ENCODE results near the gene SERPINF2.

SERPINF2 gene

DNA sequence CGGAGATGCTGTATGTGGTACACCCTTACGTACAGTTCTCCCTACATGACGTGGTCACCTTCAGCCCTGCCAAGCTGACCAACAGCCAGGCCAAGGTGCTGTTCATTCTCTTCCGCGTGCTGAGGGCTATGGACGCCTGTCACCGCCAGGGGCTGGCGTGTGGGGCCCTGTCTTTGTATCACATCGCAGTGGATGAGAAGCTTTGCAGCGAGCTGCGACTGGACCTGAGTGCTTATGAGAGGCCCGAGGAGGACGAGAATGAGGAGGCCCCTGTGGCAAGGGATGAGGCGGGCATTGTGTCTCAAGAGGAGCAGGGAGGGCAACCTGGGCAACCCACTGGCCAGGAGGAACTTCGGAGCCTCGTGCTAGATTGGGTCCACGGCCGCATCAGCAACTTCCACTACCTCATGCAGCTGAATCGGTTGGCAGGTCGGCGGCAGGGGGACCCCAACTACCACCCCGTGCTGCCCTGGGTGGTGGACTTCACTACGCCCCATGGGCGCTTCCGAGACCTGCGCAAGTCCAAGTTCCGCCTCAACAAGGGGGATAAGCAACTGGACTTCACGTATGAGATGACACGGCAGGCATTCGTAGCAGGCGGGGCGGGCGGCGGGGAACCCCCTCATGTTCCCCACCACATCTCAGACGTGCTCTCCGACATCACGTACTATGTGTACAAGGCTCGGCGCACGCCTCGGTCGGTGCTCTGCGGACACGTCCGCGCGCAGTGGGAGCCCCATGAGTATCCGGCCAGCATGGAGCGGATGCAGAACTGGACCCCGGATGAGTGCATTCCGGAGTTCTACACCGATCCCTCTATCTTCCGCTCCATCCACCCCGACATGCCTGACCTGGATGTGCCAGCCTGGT is 16.8 kb upstream of the SERPINF2 start:
- Histone ChIP-seq H3K9ac (ENCODE audit: low read depth, low read length) (no peak overlapping the region), H3K36me3 (ENCODE audit: insufficient read depth, low read length) (no peaks in the 10 kb centered on the region), H3K4me1 (ENCODE audit: insufficient read depth, low read length) (no peaks in the 10 kb centered on the region), H3K9me3 (ENCODE audit: control insufficient read depth, insufficient read depth, low read length) (no peaks in the 10 kb centered on the region)

GRCh38 chr17:1726626-1727257 is 15.9 kb upstream of the SERPINF2 start:
- Histone ChIP-seq H3K9ac (ENCODE audit: low read depth, low read length) (no peak overlapping the region), H3K9me3 (ENCODE audit: control insufficient read depth, insufficient read depth, low read length) (no peaks in the 10 kb centered on the region), H3K36me3 (ENCODE audit: insufficient read depth, low read length) (no peaks in the 10 kb centered on the region), H3K4me1 (ENCODE audit: insufficient read depth, low read length) (no peaks in the 10 kb centered on the region)

DNA sequence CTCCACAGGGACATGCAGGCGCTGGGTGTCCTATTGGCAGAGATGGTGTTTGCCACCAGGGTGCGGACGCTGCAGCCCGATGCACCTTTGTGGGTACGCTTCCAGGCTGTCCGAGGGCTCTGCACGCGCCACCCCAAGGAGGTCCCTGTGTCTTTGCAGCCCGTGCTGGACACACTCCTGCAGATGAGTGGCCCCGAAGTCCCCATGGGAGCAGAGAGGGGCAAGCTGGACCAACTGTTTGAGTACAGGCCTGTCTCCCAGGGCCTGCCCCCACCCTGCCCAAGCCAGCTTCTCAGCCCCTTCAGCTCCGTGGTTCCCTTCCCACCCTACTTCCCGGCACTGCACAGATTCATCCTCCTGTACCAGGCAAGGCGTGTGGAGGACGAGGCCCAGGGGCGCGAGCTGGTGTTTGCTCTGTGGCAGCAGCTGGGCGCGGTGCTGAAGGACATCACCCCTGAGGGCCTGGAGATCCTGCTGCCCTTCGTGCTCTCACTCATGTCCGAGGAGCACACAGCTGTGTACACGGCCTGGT is 15.3 kb upstream of the SERPINF2 start:
- H3K36me3 ChIP-seq (ENCODE audit: insufficient read depth, low read length) = no peaks in the 10 kb centered on the region

GRCh38 chr17:1727876-1728630 is 14.6 kb upstream of the SERPINF2 start:
- H3K9me3 ChIP-seq (ENCODE audit: control insufficient read depth, insufficient read depth, low read length) = no peaks in the 10 kb centered on the region
- no peaks in the 10 kb centered on the region for H3K36me3 ChIP-seq (ENCODE audit: insufficient read depth, low read length)
- H3K4me1 ChIP-seq (ENCODE audit: insufficient read depth, low read length) = no peaks in the 10 kb centered on the region
- H3K9ac ChIP-seq (ENCODE audit: low read depth, low read length) = no peak overlapping the region

More for the DNA sequence above, 15.3 kb upstream of the SERPINF2 start:
- Histone ChIP-seq H3K4me1 (ENCODE audit: insufficient read depth, low read length) (no peaks in the 10 kb centered on the region), H3K9me3 (ENCODE audit: control insufficient read depth, insufficient read depth, low read length) (no peaks in the 10 kb centered on the region), H3K9ac (ENCODE audit: low read depth, low read length) (no peak overlapping the region)

DNA sequence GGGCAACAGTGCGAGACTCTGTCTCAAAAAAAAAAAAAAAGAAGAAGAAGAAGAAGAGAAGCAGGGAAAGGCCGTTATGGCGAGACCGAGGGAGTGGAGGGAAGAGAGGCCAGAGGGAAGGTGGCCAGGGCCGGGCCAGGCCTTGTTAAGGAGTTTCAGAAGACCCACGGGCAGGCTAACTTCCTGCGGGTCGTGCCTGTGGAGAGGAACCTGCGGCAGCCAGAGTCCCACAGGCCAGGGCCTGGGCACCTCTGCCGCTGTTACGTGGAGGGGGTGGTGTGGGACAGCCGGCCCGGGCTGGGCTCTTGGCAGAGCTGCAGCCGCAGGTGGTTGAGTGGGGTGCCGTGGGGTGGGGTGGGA is 12.7 kb upstream of the SERPINF2 start:
- no peaks in the 10 kb centered on the region for H3K9me3 ChIP-seq (ENCODE audit: control insufficient read depth, insufficient read depth, low read length)
- no peak overlapping the region for H3K9ac ChIP-seq (ENCODE audit: low read depth, low read length)
- no peaks in the 10 kb centered on the region for H3K4me1 ChIP-seq (ENCODE audit: insufficient read depth, low read length)
- no peaks in the 10 kb centered on the region for H3K36me3 ChIP-seq (ENCODE audit: insufficient read depth, low read length)

DNA sequence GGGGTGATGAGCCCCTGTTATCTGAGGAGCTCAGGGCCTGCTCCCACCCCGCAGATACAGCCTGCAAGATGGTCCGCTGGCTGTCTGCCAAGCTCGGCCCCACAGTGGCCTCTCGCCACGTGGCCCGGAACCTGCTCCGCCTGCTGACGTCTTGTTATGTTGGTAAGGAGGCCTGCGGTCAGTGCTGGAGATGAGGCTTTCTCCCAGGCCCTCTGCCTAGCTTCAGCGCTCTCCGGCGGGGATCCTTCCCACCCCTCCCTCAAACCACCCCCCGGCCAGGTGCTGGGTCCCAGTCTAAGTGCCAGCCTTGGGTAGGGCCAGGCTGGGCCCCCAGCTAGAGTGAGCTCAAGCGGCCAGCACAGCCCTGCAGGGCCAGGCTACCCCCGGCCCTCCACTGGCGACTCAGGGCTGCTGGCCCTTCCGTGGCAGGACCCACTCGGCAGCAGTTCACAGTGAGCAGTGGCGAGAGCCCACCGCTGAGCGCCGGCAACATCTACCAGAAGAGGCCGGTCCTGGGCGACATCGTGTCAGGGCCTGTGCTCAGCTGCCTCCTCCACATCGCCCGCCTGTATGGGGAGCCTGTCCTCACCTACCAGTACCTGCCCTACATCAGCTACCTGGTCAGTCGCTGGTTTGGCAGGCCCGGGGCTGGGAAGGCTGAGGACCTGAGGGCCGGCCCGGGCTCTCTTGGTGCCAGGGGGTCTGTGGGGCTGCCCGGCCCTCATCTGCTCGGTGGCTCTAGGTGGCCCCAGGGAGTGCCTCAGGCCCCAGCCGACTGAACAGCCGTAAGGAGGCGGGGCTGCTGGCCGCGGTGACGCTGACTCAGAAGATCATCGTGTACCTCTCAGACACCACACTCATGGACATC is 12.1 kb upstream of the SERPINF2 start:
- H3K9ac ChIP-seq (ENCODE audit: low read depth, low read length) = no peak overlapping the region
- H3K36me3 ChIP-seq (ENCODE audit: insufficient read depth, low read length) = no peaks in the 10 kb centered on the region
- no peaks in the 10 kb centered on the region for H3K9me3 ChIP-seq (ENCODE audit: control insufficient read depth, insufficient read depth, low read length)
- H3K4me1 ChIP-seq (ENCODE audit: insufficient read depth, low read length) = no peaks in the 10 kb centered on the region

GRCh38 chr17:1731194-1731506 is 11.5 kb upstream of the SERPINF2 start:
- no peaks in the 10 kb centered on the region for H3K9me3 ChIP-seq (ENCODE audit: control insufficient read depth, insufficient read depth, low read length)
- no peak overlapping the region for H3K9ac ChIP-seq (ENCODE audit: low read depth, low read length)
- no peaks in the 10 kb centered on the region; the same call in 1 of the 2 replicates for H3K4me1 ChIP-seq (ENCODE audit: insufficient read depth, low read length)
- no peaks in the 10 kb centered on the region for H3K36me3 ChIP-seq (ENCODE audit: insufficient read depth, low read length)

GRCh38 chr17:1732241-1732832 is 10.3 kb upstream of the SERPINF2 start:
- H3K9ac ChIP-seq (ENCODE audit: low read depth, low read length) = no peak overlapping the region
- H3K36me3 ChIP-seq (ENCODE audit: insufficient read depth, low read length) = no peaks in the 10 kb centered on the region
- H3K4me1 ChIP-seq (ENCODE audit: insufficient read depth, low read length) = peaks cover 6% of the 10 kb centered on the region; the same call in 1 of the 2 replicates
- H3K9me3 ChIP-seq (ENCODE audit: control insufficient read depth, insufficient read depth, low read length) = no peaks in the 10 kb centered on the region

DNA sequence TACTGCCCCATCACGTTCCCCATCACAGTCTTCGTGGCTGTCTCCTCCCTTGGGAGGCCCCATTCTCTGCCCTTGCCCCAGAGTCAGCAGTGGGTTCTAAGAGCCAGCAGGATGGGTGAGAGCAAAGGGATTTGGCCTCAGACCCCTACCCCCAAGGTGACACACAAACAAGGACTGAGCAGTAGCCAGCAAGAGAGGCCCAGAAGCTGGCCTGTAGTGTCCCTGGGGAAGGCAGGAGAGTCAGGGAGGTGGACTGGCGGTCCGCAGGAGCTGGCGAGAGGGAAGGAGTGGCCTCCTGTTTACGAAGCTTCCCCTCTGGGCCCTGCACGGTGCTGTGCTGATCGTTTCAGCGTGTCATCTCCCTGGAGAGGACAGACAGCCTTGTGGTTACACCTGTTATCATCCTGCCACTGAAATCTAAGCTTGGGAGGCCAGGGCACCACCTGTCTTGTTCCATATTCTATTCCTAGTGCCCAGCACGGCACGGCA is 9.8 kb upstream of the SERPINF2 start:
- Histone ChIP-seq H3K4me1 (ENCODE audit: insufficient read depth, low read length) (peaks cover 6% of the 10 kb centered on the region; the same call in 1 of the 2 replicates), H3K9me3 (ENCODE audit: control insufficient read depth, insufficient read depth, low read length) (no peaks in the 10 kb centered on the region), H3K36me3 (ENCODE audit: insufficient read depth, low read length) (no peaks in the 10 kb centered on the region), H3K9ac (ENCODE audit: low read depth, low read length) (no peak overlapping the region)

DNA sequence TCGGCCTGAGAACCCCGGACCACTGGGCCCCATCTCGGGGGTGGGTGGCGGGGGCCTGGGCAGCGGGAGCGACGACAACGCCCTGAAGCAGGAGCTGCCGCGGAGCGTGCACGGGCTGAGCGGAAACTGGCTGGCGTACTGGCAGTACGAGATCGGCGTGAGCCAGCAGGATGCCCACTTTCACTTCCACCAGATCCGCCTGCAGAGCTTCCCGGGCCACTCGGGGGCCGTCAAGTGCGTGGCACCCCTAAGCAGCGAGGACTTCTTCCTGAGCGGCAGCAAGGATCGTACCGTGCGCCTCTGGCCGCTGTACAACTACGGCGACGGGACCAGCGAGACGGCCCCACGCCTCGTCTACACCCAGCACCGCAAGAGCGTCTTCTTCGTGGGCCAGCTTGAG is 8.9 kb upstream of the SERPINF2 start:
- peaks cover 6% of the 10 kb centered on the region; the same call in 1 of the 2 replicates for H3K4me1 ChIP-seq (ENCODE audit: insufficient read depth, low read length)
- no peak overlapping the region for H3K9ac ChIP-seq (ENCODE audit: low read depth, low read length)
- H3K36me3 ChIP-seq (ENCODE audit: insufficient read depth, low read length) = no peaks in the 10 kb centered on the region
- H3K9me3 ChIP-seq (ENCODE audit: control insufficient read depth, insufficient read depth, low read length) = no peaks in the 10 kb centered on the region

DNA sequence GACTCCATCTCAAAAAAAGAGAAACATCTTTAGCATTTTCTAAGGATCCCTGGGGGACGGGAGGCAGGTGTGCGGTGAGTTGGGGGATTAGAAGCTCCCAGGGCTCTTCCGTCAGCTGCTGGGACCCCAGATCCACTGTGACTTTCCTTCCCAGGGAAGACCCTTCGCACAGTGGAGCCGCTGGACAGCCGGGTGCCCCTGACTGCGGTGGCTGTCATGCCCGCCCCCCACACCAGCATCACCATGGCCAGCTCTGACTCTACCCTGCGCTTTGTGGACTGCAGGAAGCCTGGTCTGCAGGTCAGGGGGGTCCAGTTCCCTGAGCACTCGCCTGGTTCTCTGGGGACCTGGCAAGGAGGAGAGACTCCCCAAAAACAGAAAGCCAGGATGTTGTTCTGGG is 7.3 kb upstream of the SERPINF2 start:
- Histone ChIP-seq H3K4me1 (ENCODE audit: insufficient read depth, low read length) (peaks cover 6% of the 10 kb centered on the region; the same call in 1 of the 2 replicates), H3K9ac (ENCODE audit: low read depth, low read length) (no peak overlapping the region), H3K36me3 (ENCODE audit: insufficient read depth, low read length) (no peaks in the 10 kb centered on the region), H3K9me3 (ENCODE audit: control insufficient read depth, insufficient read depth, low read length) (no peaks in the 10 kb centered on the region)

GRCh38 chr17:1735834-1736347 is 6.8 kb upstream of the SERPINF2 start:
- Histone ChIP-seq H3K36me3 (ENCODE audit: insufficient read depth, low read length) (no peaks in the 10 kb centered on the region), H3K9me3 (ENCODE audit: control insufficient read depth, insufficient read depth, low read length) (no peaks in the 10 kb centered on the region), H3K9ac (ENCODE audit: low read depth, low read length) (no peak overlapping the region), H3K4me1 (ENCODE audit: insufficient read depth, low read length) (peaks cover 6% of the 10 kb centered on the region; the same call in 1 of the 2 replicates)
